ENCODE results near the gene FNIP2. TPM values are rescaled to one million over a fixed set of nuclear protein-coding genes. Genes with fewer than 3 reads are reported as not detected.
A peak's percentile ranks its signal among the peaks of the same experiment; 100 is the strongest.
"Not testable (repeated sequence)": the region's sequence is repeated elsewhere in the genome, so short reads cannot be mapped to it uniquely, and the experiment has no call there.

FNIP2 gene
- total RNA-seq, 2 experiments from 2014 or later: 16.0 to 16.4 TPM

DNA sequence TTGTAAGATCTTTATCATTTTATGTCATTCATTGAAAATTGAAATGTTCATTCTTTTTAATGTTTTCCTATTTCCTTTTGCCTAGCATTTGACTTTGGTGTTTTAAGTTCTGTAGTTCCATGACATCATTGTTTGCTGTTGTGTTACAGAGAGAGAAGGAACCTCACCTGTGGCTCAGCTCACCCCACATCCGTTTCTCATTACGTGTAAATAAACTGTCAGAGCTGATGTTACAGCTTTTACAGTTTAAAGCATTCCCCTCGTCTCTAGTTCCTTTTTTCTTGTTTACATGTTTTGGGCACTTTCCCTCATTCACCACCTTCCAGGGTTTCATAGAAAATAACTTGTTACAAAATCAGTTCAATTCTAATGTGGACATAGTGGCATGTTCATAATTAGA, 137.2 kb downstream of the FNIP2 start:
- Mint-ChIP-seq H3K27ac (peak overlapping the region; percentile 79), H3K4me1 (peaks cover 28% of the 10 kb centered on the region), H3K9me3 (no peaks in the 10 kb centered on the region), H3K36me3 (ENCODE audit: low read depth) (peaks cover 27% of the 10 kb centered on the region), H3K4me3 (no peak overlapping the region), H3K27me3 (no peaks in the 10 kb centered on the region)
- peak; percentile 45 for DNase-seq
- ChIA-PET CTCF (interaction anchor here (0.6 to 1.1 kb wide), 4 partner anchors 20 to 297 kb away, joined by 3 to 7 read pairs (median 4); no protein-coding TSS in a partner anchor), POLR2A (no interaction called here)

GRCh38 chr4:158912390-158912789, 143.6 kb downstream of the FNIP2 start:
- no peaks in the 10 kb centered on the region for H3K9me3 Mint-ChIP-seq
- no peaks in the 10 kb centered on the region for H3K27me3 Mint-ChIP-seq
- H3K4me3 Mint-ChIP-seq: no peak overlapping the region
- H3K4me1 Mint-ChIP-seq: no peaks in the 10 kb centered on the region
- no peak for DNase-seq
- H3K36me3 Mint-ChIP-seq (ENCODE audit: low read depth): no peaks in the 10 kb centered on the region
- ChIA-PET POLR2A (no interaction called here), CTCF (no interaction called here)
- no peak overlapping the region for H3K27ac Mint-ChIP-seq

DNA sequence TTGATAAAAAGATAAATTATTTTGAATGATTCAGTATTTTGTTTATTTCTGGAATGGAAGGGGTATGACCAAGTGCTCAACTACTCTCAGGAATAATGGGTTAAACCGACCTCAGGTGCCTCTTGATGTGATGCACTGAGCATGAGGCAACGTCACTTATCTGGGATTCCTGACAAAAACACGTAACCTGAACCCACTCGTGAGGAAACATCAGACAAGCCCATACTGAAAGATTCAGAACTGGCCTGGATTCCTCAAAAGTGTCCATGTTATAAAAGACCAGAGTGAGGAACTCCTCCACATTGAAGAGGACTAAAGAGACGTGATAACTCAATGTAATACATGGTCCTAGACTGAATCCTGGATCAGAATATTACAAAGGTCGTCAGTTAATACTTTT, 144.0 kb downstream of the FNIP2 start:
- Mint-ChIP-seq H3K27ac (no peak overlapping the region), H3K9me3 (no peaks in the 10 kb centered on the region), H3K4me1 (no peaks in the 10 kb centered on the region), H3K27me3 (no peaks in the 10 kb centered on the region), H3K36me3 (ENCODE audit: low read depth) (no peaks in the 10 kb centered on the region), H3K4me3 (no peak overlapping the region)
- ChIA-PET POLR2A (no interaction called here), CTCF (no interaction called here)
- no peak for DNase-seq

GRCh38 chr4:158913766-158914165, 144.9 kb downstream of the FNIP2 start:
- CTCF ChIA-PET: interaction anchor here (1.0 to 1.6 kb wide), 3 partner anchors 11 to 31 kb away, joined by 3 to 5 read pairs (median 4); no protein-coding TSS in a partner anchor
- Mint-ChIP-seq H3K27ac (no peak overlapping the region), H3K4me3 (no peak overlapping the region), H3K36me3 (ENCODE audit: low read depth) (no peaks in the 10 kb centered on the region), H3K27me3 (no peaks in the 10 kb centered on the region), H3K4me1 (no peaks in the 10 kb centered on the region), H3K9me3 (no peaks in the 10 kb centered on the region)
- POLR2A ChIA-PET: no interaction called here
- DNase-seq: no peak

GRCh38 chr4:158914218-158914617, 145.4 kb downstream of the FNIP2 start:
- Mint-ChIP-seq H3K4me1 (no peaks in the 10 kb centered on the region), H3K27me3 (no peaks in the 10 kb centered on the region), H3K36me3 (ENCODE audit: low read depth) (no peaks in the 10 kb centered on the region), H3K9me3 (no peaks in the 10 kb centered on the region), H3K27ac (no peak overlapping the region), H3K4me3 (no peak overlapping the region)
- CTCF ChIA-PET: interaction anchor here (1.0 to 1.6 kb wide), 3 partner anchors 12 to 31 kb away, joined by 3 to 5 read pairs (median 4); no protein-coding TSS in a partner anchor
- POLR2A ChIA-PET: no interaction called here
- DNase-seq: no peak

- DNase-seq: no peak
- no peaks in the 10 kb centered on the region for H3K4me1 Mint-ChIP-seq
- peaks cover under 1% of the 10 kb centered on the region for H3K9me3 Mint-ChIP-seq
- CTCF ChIA-PET: interaction anchor here (1.3 kb wide), 1 partner anchor 13 kb away, joined by 4 read pairs; no protein-coding TSS in a partner anchor
- no peaks in the 10 kb centered on the region for H3K27me3 Mint-ChIP-seq
- no peak overlapping the region for H3K4me3 Mint-ChIP-seq
- peaks cover 2% of the 10 kb centered on the region for H3K36me3 Mint-ChIP-seq (ENCODE audit: low read depth)
- POLR2A ChIA-PET: no interaction called here
- H3K27ac Mint-ChIP-seq: no peak overlapping the region
Observed at GRCh38 chr4:158915683-158916241, 146.9 kb downstream of the FNIP2 start.

GRCh38 chr4:158920452-158920996, 151.7 kb downstream of the FNIP2 start:
- H3K27me3 Mint-ChIP-seq; H3K36me3 Mint-ChIP-seq (ENCODE audit: low read depth); POLR2A ChIA-PET; H3K4me1 Mint-ChIP-seq; H3K27ac Mint-ChIP-seq; CTCF ChIA-PET; DNase-seq; H3K4me3 Mint-ChIP-seq; H3K9me3 Mint-ChIP-seq: not testable (repeated sequence)

- DNase-seq; H3K4me3 Mint-ChIP-seq; H3K9me3 Mint-ChIP-seq; H3K36me3 Mint-ChIP-seq (ENCODE audit: low read depth); POLR2A ChIA-PET; H3K27ac Mint-ChIP-seq; H3K27me3 Mint-ChIP-seq: not testable (repeated sequence)
- CTCF ChIA-PET: interaction anchor here (1.2 kb wide), 1 partner anchor 13 kb away, joined by 4 read pairs; no protein-coding TSS in a partner anchor
- H3K4me1 Mint-ChIP-seq: peaks cover 22% of the 10 kb centered on the region
Observed at GRCh38 chr4:158927774-158928173, 158.9 kb downstream of the FNIP2 start.

DNA sequence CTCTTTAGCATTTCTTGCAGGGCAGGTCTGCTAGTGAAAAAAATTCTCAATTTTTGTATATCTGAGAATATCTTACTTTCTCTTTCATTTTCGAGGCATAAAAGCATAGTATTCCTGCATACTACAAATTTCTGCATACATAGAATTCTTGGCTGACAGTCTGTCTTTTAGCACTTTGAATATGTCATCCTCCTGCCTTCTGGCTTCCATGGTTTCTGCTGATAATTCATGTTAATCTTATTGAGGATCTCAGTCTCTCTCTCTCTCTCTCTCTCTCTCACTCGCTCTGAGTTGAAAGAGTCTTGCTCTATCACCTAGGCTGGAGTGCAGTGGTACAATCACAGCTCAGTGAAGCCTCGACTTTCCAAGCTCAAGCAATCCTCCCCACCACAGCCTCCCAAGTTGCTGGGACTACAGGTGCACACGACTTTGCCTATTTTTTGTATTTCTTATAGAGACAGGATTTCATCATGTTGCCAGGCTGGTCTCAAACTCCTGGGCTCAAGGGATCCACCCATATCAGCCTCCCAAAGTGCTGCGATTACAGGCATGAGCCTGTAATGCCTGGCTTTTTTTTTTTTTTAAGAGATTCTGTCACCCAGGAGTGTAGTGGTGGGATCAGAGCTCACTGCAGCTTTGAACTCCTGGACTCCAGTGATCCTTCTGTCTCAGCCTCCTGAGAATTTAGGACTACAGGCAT, 161.3 kb downstream of the FNIP2 start:
- peaks cover 22% of the 10 kb centered on the region for H3K4me1 Mint-ChIP-seq
- POLR2A ChIA-PET: no interaction called here
- DNase-seq: no peak
- no peaks in the 10 kb centered on the region for H3K27me3 Mint-ChIP-seq
- no peaks in the 10 kb centered on the region for H3K36me3 Mint-ChIP-seq (ENCODE audit: low read depth)
- peak overlapping the region; percentile 47 for H3K4me3 Mint-ChIP-seq
- CTCF ChIA-PET: interaction anchor here (1.5 kb wide), 1 partner anchor 11 kb away, joined by 4 read pairs; no protein-coding TSS in a partner anchor
- no peak overlapping the region for H3K27ac Mint-ChIP-seq
- peaks cover 5% of the 10 kb centered on the region for H3K9me3 Mint-ChIP-seq

DNA sequence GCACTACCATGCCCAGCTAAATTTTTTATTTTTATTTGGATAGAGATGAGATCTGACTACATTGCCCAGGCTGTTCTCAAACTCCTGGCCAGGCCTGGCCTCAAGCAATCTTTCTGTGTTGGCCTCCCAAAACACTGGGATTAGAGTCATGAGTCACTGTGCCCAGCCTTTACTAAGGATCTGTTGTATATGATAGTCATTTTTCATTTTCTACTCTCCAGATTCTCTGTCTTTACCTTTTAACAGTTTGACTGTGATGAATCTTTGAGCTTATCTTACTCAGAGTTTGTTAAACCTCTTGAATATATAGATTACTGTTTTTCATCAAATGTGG, 161.8 kb downstream of the FNIP2 start:
- Mint-ChIP-seq H3K27ac (no peak overlapping the region), H3K9me3 (peaks cover 5% of the 10 kb centered on the region), H3K4me3 (no peak overlapping the region), H3K4me1 (peaks cover 22% of the 10 kb centered on the region), H3K27me3 (no peaks in the 10 kb centered on the region), H3K36me3 (ENCODE audit: low read depth) (no peaks in the 10 kb centered on the region)
- ChIA-PET CTCF (interaction anchor here (1.5 kb wide), 1 partner anchor 10 kb away, joined by 4 read pairs; no protein-coding TSS in a partner anchor), POLR2A (no interaction called here)
- no peak for DNase-seq

DNA sequence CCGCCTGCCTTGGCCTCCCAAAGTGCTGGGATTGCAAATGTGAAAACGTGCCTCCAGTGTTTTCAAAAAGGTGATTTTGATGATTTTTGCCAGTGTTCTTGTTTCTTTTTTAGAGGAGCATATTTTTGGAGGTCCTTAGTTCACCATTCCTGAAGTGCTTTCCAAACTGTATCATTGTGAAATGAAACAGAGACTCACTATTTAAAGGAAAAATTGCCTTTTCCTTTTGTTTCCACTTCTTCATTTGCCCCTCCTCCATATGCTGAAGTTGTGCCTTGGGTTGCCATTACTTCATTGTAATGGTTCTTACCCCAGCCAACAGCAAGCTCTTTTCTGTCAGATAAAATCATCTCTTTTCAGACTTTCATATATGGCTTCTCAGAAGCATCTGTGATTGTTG, 164.4 kb downstream of the FNIP2 start:
- CTCF ChIA-PET: no interaction called here
- POLR2A ChIA-PET: no interaction called here
- Mint-ChIP-seq H3K27me3 (peaks cover 6% of the 10 kb centered on the region), H3K9me3 (peaks cover 5% of the 10 kb centered on the region), H3K4me1 (peaks cover 15% of the 10 kb centered on the region), H3K36me3 (ENCODE audit: low read depth) (no peaks in the 10 kb centered on the region), H3K4me3 (no peak overlapping the region), H3K27ac (no peak overlapping the region)
- DNase-seq: no peak

- DNase-seq: no peak
- Mint-ChIP-seq H3K4me3 (no peak overlapping the region), H3K4me1 (peaks cover 4% of the 10 kb centered on the region), H3K27me3 (peaks cover 6% of the 10 kb centered on the region), H3K9me3 (no peaks in the 10 kb centered on the region), H3K36me3 (ENCODE audit: low read depth) (no peaks in the 10 kb centered on the region), H3K27ac (no peak overlapping the region)
- ChIA-PET POLR2A (no interaction called here), CTCF (no interaction called here)
Observed at GRCh38 chr4:158934996-158935669, 166.3 kb downstream of the FNIP2 start.

DNA sequence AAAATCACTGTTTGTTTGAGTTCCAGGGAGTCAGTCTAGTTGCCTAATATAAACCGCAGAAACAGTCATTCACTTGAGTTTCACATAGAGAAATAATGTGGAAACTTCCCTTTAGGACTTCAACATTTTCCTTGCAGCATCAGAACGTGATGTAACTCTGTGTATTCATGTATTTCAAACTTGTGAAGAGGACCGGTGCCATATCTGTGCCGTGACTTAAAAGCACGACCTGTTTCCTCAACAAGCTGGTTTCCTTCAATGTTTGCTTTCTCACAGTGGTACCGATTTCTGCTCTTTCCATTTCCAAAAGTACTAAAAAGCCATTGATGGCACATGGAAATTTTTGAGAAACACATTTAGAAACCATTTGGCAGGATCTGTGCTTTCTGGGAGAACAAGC, 167.4 kb downstream of the FNIP2 start:
- Mint-ChIP-seq H3K27ac (no peak overlapping the region), H3K27me3 (peaks cover 6% of the 10 kb centered on the region), H3K4me1 (no peaks in the 10 kb centered on the region), H3K4me3 (no peak overlapping the region), H3K36me3 (ENCODE audit: low read depth) (no peaks in the 10 kb centered on the region), H3K9me3 (no peaks in the 10 kb centered on the region)
- POLR2A ChIA-PET: no interaction called here
- no peak for DNase-seq
- CTCF ChIA-PET: no interaction called here

All from activated CD4-positive, alpha-beta T cell treated with anti-CD3 and anti-CD28 coated beads, Interleukin-2, amount 10 ng/mL, durations not matched to agents 7 days and 5 days (primary cell).